ENCODE measurements around the gene GNAI3.

DNA sequence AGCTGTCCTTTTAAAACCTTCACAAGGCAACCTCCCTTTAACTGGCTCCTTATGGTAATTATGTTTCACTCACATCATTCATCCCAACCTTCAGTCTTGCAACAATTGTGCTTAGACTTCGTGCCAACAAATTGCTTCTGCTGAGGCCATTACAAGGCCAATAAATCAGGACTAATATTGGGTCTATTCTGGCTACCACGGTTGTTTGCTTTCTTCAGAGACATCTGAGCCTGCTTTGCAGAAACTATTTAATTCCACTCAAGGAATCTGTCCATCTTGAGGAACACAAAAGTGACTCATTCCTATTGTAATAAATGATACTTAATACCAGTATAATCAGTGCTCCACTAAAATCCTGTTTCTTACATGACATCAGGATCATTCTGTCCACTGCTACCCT lies 104.9 kb downstream of the GNAI3 start:
- TF ChIP-seq, protein P1, sequence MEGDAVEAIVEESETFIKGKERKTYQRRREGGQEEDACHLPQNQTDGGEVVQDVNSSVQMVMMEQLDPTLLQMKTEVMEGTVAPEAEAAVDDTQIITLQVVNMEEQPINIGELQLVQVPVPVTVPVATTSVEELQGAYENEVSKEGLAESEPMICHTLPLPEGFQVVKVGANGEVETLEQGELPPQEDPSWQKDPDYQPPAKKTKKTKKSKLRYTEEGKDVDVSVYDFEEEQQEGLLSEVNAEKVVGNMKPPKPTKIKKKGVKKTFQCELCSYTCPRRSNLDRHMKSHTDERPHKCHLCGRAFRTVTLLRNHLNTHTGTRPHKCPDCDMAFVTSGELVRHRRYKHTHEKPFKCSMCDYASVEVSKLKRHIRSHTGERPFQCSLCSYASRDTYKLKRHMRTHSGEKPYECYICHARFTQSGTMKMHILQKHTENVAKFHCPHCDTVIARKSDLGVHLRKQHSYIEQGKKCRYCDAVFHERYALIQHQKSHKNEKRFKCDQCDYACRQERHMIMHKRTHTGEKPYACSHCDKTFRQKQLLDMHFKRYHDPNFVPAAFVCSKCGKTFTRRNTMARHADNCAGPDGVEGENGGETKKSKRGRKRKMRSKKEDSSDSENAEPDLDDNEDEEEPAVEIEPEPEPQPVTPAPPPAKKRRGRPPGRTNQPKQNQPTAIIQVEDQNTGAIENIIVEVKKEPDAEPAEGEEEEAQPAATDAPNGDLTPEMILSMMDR (IDR thresholded peaks at IDR 0.05; ENCODE audit: low read depth, low read length, poor library complexity, severe bottlenecking) = no peak
- no peak for TF ChIP-seq EZH2phosphoT487 (IDR thresholded peaks at IDR 0.05; ENCODE audit: borderline replicate concordance, low read length)
